ENCODE measurements around the gene CACNG7.

- TF ChIP-seq POLR2AphosphoS5 (IDR thresholded peaks at IDR 0.05; ENCODE audit: low read depth, low read length) (no peak), POLR2A (IDR thresholded peaks at IDR 0.05; ENCODE audit: low read depth, low read length) (no peak), TAF1 (IDR thresholded peaks at IDR 0.05; ENCODE audit: borderline replicate concordance, low read depth, low read length) (no peak)
These were observed 35.9 kb downstream of the CACNG7 start for GRCh38 chr19:53944933-53945332.
